CD14-positive monocyte (primary cell): Measurements from ENCODE around the gene ZNF568. TPM values are rescaled to one million over a fixed set of nuclear protein-coding genes. Genes with fewer than 3 reads are reported as not detected.

ENCODE experiments used
- DNase-seq, 3 donors: peaks; one replicate each; pipeline ENCODE4 v3.0.0-alpha.2; 2011 to 2022
- H2AFZ ChIP-seq: 2 replicates; pipeline ENCODE4 v1.6.0; 2012; ENCODE audit warnings: mild to moderate bottlenecking, low read depth, low read length, inconsistent platforms; ENCODE audit not compliant: insufficient read depth, poor library complexity, severe bottlenecking
- H3K27ac ChIP-seq, 2 donors: 1 replicate in 1 of 2; 2 replicates in 1 of 2; pipeline ENCODE4 v1.5.1; 2012 to 2013; ENCODE audit warnings: low read length in 2 of 2, control low read depth in 1 of 2, inconsistent platforms in 1 of 2, low read depth in 1 of 2, mild to moderate bottlenecking in 1 of 2
- H3K27me3 ChIP-seq, 2 donors: one replicate each; pipeline versions ENCODE4 v1.6.0 to v1.6.1; 2011 to 2013; ENCODE audit warnings: low read length in 2 of 2; ENCODE audit not compliant: control insufficient read depth in 2 of 2, insufficient read depth in 2 of 2
- H3K36me3 ChIP-seq, 2 donors: replicated peaks in 1 of 2; 1 replicate in 1 of 2; 2 replicates in 1 of 2; pipeline versions ENCODE4 v1.5.1 to v1.6.1; 2012 to 2013; ENCODE audit warnings: low read length in 2 of 2, control low read depth in 1 of 2, inconsistent platforms in 1 of 2, mild to moderate bottlenecking in 1 of 2; ENCODE audit not compliant: insufficient read depth in 2 of 2, control insufficient read depth in 1 of 2
- H3K4me1 ChIP-seq, 2 donors: 1 replicate in 1 of 2; 2 replicates in 1 of 2; pipeline versions ENCODE4 v1.5.1 to v1.6.1; 2012 to 2013; ENCODE audit warnings: low read length in 2 of 2, control low read depth in 1 of 2, inconsistent platforms in 1 of 2, mild to moderate bottlenecking in 1 of 2, moderate library complexity in 1 of 2; ENCODE audit not compliant: insufficient read depth in 2 of 2, control insufficient read depth in 1 of 2
- H3K4me2 ChIP-seq: replicated peaks from 2 replicates; pipeline ENCODE3; 2012; ENCODE audit warnings: low read length, moderate library complexity, mild to moderate bottlenecking; ENCODE audit not compliant: poor library complexity, severe bottlenecking; ENCODE audit errors: extremely low read depth
- H3K4me3 ChIP-seq, 3 experiments: fragments of 200-600 bp in 1 of 3; sonication (generic) in 1 of 3; replicated peaks in 1 of 3; 1 replicate in 2 of 3; 2 replicates in 1 of 3; pipeline ENCODE4 v1.5.1; 2011 to 2013; ENCODE audit warnings: low read length in 3 of 3, mild to moderate bottlenecking in 3 of 3, control low read depth in 2 of 3, low read depth in 2 of 3, inconsistent platforms in 1 of 3, moderate library complexity in 1 of 3
- H3K79me2 ChIP-seq: 2 replicates; pipeline ENCODE4 v1.6.0; 2012; ENCODE audit warnings: mild to moderate bottlenecking, control low read depth, inconsistent platforms, low read length, moderate library complexity; ENCODE audit not compliant: insufficient read depth
- H3K9ac ChIP-seq: 2 replicates; pipeline ENCODE4 v1.6.0; 2017; ENCODE audit warnings: low read length, mild to moderate bottlenecking; ENCODE audit not compliant: insufficient read depth, poor library complexity, severe bottlenecking
- H3K9me3 ChIP-seq, 2 donors: replicated peaks in 1 of 2; 1 replicate in 1 of 2; 2 replicates in 1 of 2; pipeline versions ENCODE4 v1.5.1 to v1.6.1; 2012 to 2013; ENCODE audit warnings: low read length in 2 of 2, control low read depth in 1 of 2; ENCODE audit not compliant: control insufficient read depth in 1 of 2, insufficient read depth in 1 of 2
- H4K20me1 ChIP-seq: 2 replicates; pipeline ENCODE4 v1.6.0; 2012; ENCODE audit warnings: mild to moderate bottlenecking, low read length, control low read depth, moderate library complexity; ENCODE audit not compliant: insufficient read depth
- H3K27ac Mint-ChIP-seq, 7 donors: one replicate each; pipeline ENCODE4 v1.8.0; 2020; ENCODE audit warnings: mild to moderate bottlenecking in 7 of 7, mixed read lengths in 7 of 7, moderate library complexity in 6 of 7, inconsistent platforms in 2 of 7
- H3K27me3 Mint-ChIP-seq, 3 donors: one replicate each; pipeline ENCODE4 v1.8.0; 2021 to 2022; ENCODE audit warnings: low read depth in 3 of 3, mild to moderate bottlenecking in 3 of 3, mixed read lengths in 3 of 3, moderate library complexity in 3 of 3, inconsistent platforms in 1 of 3
- H3K36me3 Mint-ChIP-seq, 2 donors: one replicate each; pipeline ENCODE4 v1.8.0; 2020; ENCODE audit warnings: mixed read lengths in 2 of 2, inconsistent platforms in 1 of 2, mild to moderate bottlenecking in 1 of 2
- H3K4me1 Mint-ChIP-seq: one replicate; pipeline ENCODE4 v1.8.0; 2020; ENCODE audit warnings: mild to moderate bottlenecking, mixed read lengths
- H3K4me3 Mint-ChIP-seq, 2 donors: one replicate each; pipeline ENCODE4 v1.8.0; 2020; ENCODE audit warnings: mild to moderate bottlenecking in 2 of 2, mixed read lengths in 2 of 2, moderate library complexity in 1 of 2
- H3K9me3 Mint-ChIP-seq, 7 donors: one replicate each; pipeline ENCODE4 v1.8.0; 2020 to 2022; ENCODE audit warnings: mixed read lengths in 7 of 7, mild to moderate bottlenecking in 6 of 7, moderate library complexity in 6 of 7, inconsistent platforms in 2 of 7
- WGBS: methylation state at CpG from one replicate; pipeline ENCODE4 v1.1.5; 2013; ENCODE audit warnings: missing lambda C conversion rate; ENCODE audit not compliant: insufficient coverage; 5-methylcytosine and 5-hydroxymethylcytosine counted together
- intact Hi-C, 2 donors: fragments of 100-400 bp; cut with micrococcal nuclease; formaldehyde crosslinking; loops; one replicate each; pipeline versions ENCODE4 v1.15.0 to v1.15.1; 2023
- polyA plus RNA-seq, 3 donors: library from polyadenylated mRNA; depleted of rRNA in 1 of 3; unstranded in 2 of 3; stranded (reverse) in 1 of 3; fragments of 300-500 nt in 2 of 3; fragments of >200 nt in 1 of 3; fragmentation: Illumina TruSeq in 2 of 3; gene quantifications; 1 replicate in 2 of 3; 2 replicates in 1 of 3; pipeline ENCODE4 v1.2.3, GENCODE V29; 2012 to 2021
- TF ChIP-seq, protein P1 (sequence below): fragments of 200-600 bp; IDR thresholded peaks from one replicate; pipeline ENCODE4 v1.8.0; 2022; ENCODE audit warnings: antibody characterized with exemption, mild to moderate bottlenecking

ZNF568 gene
- polyA plus RNA-seq, 3 donors, result 0.38 to 0.96 (median 0.79) TPM

DNA sequence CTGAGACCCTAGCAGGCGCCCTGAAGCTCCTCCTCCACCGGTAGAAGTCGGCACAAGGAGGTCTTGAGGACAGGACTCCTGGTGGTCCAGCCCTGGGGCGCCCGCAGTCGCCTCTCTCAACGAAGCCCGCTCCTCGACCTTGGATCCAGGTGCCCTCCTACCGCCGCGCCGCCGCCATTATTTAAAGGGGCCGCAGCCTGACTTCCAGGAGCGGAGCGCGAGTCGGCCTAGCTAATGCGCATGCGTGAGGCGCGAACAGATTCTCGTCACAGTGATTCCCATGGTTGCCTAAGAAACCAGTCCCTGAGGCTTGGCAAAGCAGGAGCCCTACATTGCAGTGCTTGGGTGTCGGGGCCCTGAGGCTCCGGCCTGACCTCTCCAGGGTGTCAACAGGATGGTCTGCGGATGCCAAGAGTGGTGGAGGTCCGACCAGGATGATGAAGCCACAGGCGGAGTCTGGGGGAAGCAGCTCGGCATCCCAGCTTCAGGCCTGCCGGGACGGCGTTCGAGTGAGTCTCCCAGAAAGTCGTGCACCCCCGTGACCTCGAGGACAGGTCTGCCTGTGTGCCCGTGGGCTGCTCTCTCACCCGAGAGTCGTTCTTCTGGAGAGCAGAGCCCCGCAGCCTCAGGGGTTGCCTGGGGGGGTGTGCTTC lies 96.1 kb downstream of the ZNF568 start:
- Mint-ChIP-seq H3K4me3 (no peak overlapping the region), H3K27me3 (peaks cover 0 to 6% (median 0%) of the 10 kb centered on the region in 3 donors), H3K27ac (no peak overlapping the region), H3K9me3 (peaks cover 78 to 96% (median 96%) of the 10 kb centered on the region in 7 donors), H3K36me3 (no peaks in the 10 kb centered on the region), H3K4me1 (peaks cover 2% of the 10 kb centered on the region)
- no peaks in the 10 kb centered on the region for H3K27me3 ChIP-seq
- no peak overlapping the region for H3K4me2 ChIP-seq
- H3K9me3 ChIP-seq, result peaks cover 98 to 100% of the 10 kb centered on the region in 2 donors
- no peak for DNase-seq
- TF ChIP-seq, protein P1, sequence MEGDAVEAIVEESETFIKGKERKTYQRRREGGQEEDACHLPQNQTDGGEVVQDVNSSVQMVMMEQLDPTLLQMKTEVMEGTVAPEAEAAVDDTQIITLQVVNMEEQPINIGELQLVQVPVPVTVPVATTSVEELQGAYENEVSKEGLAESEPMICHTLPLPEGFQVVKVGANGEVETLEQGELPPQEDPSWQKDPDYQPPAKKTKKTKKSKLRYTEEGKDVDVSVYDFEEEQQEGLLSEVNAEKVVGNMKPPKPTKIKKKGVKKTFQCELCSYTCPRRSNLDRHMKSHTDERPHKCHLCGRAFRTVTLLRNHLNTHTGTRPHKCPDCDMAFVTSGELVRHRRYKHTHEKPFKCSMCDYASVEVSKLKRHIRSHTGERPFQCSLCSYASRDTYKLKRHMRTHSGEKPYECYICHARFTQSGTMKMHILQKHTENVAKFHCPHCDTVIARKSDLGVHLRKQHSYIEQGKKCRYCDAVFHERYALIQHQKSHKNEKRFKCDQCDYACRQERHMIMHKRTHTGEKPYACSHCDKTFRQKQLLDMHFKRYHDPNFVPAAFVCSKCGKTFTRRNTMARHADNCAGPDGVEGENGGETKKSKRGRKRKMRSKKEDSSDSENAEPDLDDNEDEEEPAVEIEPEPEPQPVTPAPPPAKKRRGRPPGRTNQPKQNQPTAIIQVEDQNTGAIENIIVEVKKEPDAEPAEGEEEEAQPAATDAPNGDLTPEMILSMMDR, result no peak
- no peak overlapping the region for H2AFZ ChIP-seq
- H3K4me3 ChIP-seq, result no peak overlapping the region
- no peak overlapping the region for H3K27ac ChIP-seq
- no peaks in the 10 kb centered on the region for H4K20me1 ChIP-seq
- intact Hi-C loops, result no loop called here
- WGBS, result 94% methylated on average over 35 of the region's 41 CpGs
- no peaks in the 10 kb centered on the region for H3K4me1 ChIP-seq
- H3K9ac ChIP-seq, result no peak overlapping the region
- no peaks in the 10 kb centered on the region for H3K79me2 ChIP-seq
- H3K36me3 ChIP-seq, result no peaks in the 10 kb centered on the region

DNA sequence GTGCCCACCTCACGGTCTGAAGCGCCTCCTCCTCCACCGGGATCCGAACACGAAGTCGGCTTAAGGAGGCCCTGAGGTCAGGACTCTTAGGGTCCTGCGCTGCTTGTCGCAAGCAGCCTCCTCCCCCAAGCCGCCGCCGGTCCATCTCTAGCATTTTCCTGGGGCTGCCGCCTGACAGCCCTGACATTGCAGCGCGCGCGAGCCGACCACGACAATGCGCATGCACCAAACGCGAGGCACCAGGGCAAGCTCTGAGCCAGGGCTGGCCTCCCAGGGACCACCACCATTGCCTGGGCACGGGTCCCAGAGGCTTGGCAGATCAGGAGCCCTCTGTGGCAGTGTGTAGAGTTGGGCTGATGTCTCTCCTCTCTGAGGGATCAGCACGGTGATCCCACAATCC lies 98.3 kb downstream of the ZNF568 start:
- no peaks in the 10 kb centered on the region for H3K4me1 ChIP-seq
- intact Hi-C loops, result no loop called here
- H2AFZ ChIP-seq, result no peak overlapping the region
- TF ChIP-seq, protein P1, result no peak
- peaks cover 83 to 100% of the 10 kb centered on the region in 2 donors for H3K9me3 ChIP-seq
- no peak overlapping the region for H3K9ac ChIP-seq
- H3K79me2 ChIP-seq, result no peaks in the 10 kb centered on the region
- Mint-ChIP-seq H3K4me1 (no peaks in the 10 kb centered on the region), H3K4me3 (no peak overlapping the region), H3K27ac (no peak overlapping the region), H3K9me3 (peaks cover 64 to 91% (median 84%) of the 10 kb centered on the region in 7 donors), H3K36me3 (no peaks in the 10 kb centered on the region), H3K27me3 (peaks cover 0 to 4% (median 0%) of the 10 kb centered on the region in 3 donors)
- no peaks in the 10 kb centered on the region for H4K20me1 ChIP-seq
- no peaks in the 10 kb centered on the region for H3K27me3 ChIP-seq
- H3K4me2 ChIP-seq, result no peak overlapping the region
- H3K27ac ChIP-seq, result no peak overlapping the region
- peak overlapping the region in 1 of 3 experiments; percentile 30 for H3K4me3 ChIP-seq
- DNase-seq, result no peak
- no peaks in the 10 kb centered on the region for H3K36me3 ChIP-seq
- 93% methylated on average over 19 of the region's 23 CpGs for WGBS
